HUES64 (cell line): ENCODE results near the gene PTRH1. TPM values are rescaled to one million over a fixed set of nuclear protein-coding genes. Genes with fewer than 3 reads are reported as not detected.
"Not testable (repeated sequence)": the region's sequence is repeated elsewhere in the genome, so short reads cannot be mapped to it uniquely, and the experiment has no call there.

Source experiments
- H3K27ac ChIP-seq: 2 replicates; pipeline ENCODE4 v1.7.0; 2013; ENCODE audit warnings: low read depth, low read length, inconsistent platforms
- H3K27me3 ChIP-seq: 2 replicates; pipeline ENCODE4 v1.6.1; 2013; ENCODE audit warnings: mild to moderate bottlenecking, low read length; ENCODE audit not compliant: insufficient read depth
- H3K36me3 ChIP-seq: 2 replicates; pipeline ENCODE4 v1.6.1; 2013; ENCODE audit warnings: mild to moderate bottlenecking, low read length; ENCODE audit not compliant: insufficient read depth
- H3K4me1 ChIP-seq: 2 replicates; pipeline ENCODE4 v1.6.1; 2013; ENCODE audit warnings: mild to moderate bottlenecking, low read length, moderate library complexity; ENCODE audit not compliant: insufficient read depth
- H3K4me3 ChIP-seq: 2 replicates; pipeline ENCODE4 v1.5.1; 2013; ENCODE audit warnings: mild to moderate bottlenecking, low read length, moderate library complexity
- H3K9ac ChIP-seq: 2 replicates; pipeline ENCODE4 v1.6.1; 2013; ENCODE audit warnings: mild to moderate bottlenecking, low read depth, low read length
- H3K9me3 ChIP-seq: 2 replicates; pipeline ENCODE4 v1.6.1; 2013; ENCODE audit warnings: low read depth, low read length; ENCODE audit not compliant: insufficient read depth
- WGBS: fragments of 150-250, 120-280 bp; methylation state at CpG from one replicate; pipeline ENCODE4 v1.1.7; 2013; ENCODE audit warnings: missing lambda C conversion rate; 5-methylcytosine and 5-hydroxymethylcytosine counted together
- polyA plus RNA-seq, 2 experiments: library from polyadenylated mRNA; stranded (reverse); fragments of 50-300 nt; gene quantifications; one replicate each; pipeline ENCODE4 v1.2.3, GENCODE V29; 2013

Gene PTRH1
- 6.9 TPM for polyA plus RNA-seq (2013, experiment 1 of 2)
- 4.1 TPM for polyA plus RNA-seq (2013, experiment 2 of 2)

- no peaks in the 10 kb centered on the region for H3K9me3 ChIP-seq
- H3K27me3 ChIP-seq = peaks cover 5% of the 10 kb centered on the region; the same call in 1 of the 2 replicates
- peak within 1 kb of the TSS; percentile 73 for H3K4me3 ChIP-seq
- peak within 1 kb of the TSS; percentile 46; the same call in 1 of the 2 replicates for H3K27ac ChIP-seq
- 6% methylated on average over 65 of the region's 65 CpGs for WGBS
- 0 out of 2 replicates have a peak, but pooled peaks cover 7% of the 10 kb centered on the region for H3K4me1 ChIP-seq
- H3K9ac ChIP-seq = peak within 1 kb of the TSS; percentile 46
- no peaks in the 10 kb centered on the region for H3K36me3 ChIP-seq
These were observed at the start of gene PTRH1, which contains the start of gene TTC16 for GRCh38 chr9:127715470-127716337. Gene PTRH1 (minus strand): TSS chr9:127715663. CDS start chr9:127715639, 24 bp downstream. Gene TTC16 (plus strand): TSS chr9:127716079. CDS start chr9:127716146, 67 bp downstream.

- no peaks in the 10 kb centered on the region for H3K9me3 ChIP-seq
- H3K27me3 ChIP-seq = no peaks in the 10 kb centered on the region
- WGBS = 57% methylated on average over 7 of the region's 7 CpGs
- no peaks in the 10 kb centered on the region for H3K36me3 ChIP-seq
- no peak overlapping the region for H3K27ac ChIP-seq
- H3K4me3 ChIP-seq = no peak overlapping the region
- H3K4me1 ChIP-seq = peaks cover 13% of the 10 kb centered on the region
- H3K9ac ChIP-seq = no peak overlapping the region
These were observed 48.5 kb upstream of the PTRH1 start for GRCh38 chr9:127763918-127764384.

- Histone ChIP-seq H3K4me1 (peaks cover 13% of the 10 kb centered on the region), H3K27ac (no peak overlapping the region), H3K9ac (no peak overlapping the region), H3K4me3 (no peak overlapping the region), H3K36me3 (no peaks in the 10 kb centered on the region), H3K9me3 (no peaks in the 10 kb centered on the region), H3K27me3 (no peaks in the 10 kb centered on the region)
- WGBS = 55% methylated on average over 16 of the region's 16 CpGs
These were observed 46.7 kb upstream of the PTRH1 start for GRCh38 chr9:127762111-127762676.

GRCh38 chr9:127761491-127761956, 46.1 kb upstream of the PTRH1 start:
- H3K27me3 ChIP-seq = no peaks in the 10 kb centered on the region
- peaks cover 13% of the 10 kb centered on the region for H3K4me1 ChIP-seq
- no peak overlapping the region for H3K27ac ChIP-seq
- H3K9ac ChIP-seq = 0 out of 2 replicates have a peak overlapping the region, but pooled peaks have one; percentile 12
- H3K4me3 ChIP-seq = no peak overlapping the region
- 60% methylated on average over 5 of the region's 5 CpGs for WGBS
- H3K36me3 ChIP-seq = no peaks in the 10 kb centered on the region
- H3K9me3 ChIP-seq = no peaks in the 10 kb centered on the region

GRCh38 chr9:127761061-127761460, 45.6 kb upstream of the PTRH1 start:
- 91% methylated on average over 5 of the region's 5 CpGs for whole genome bisulfite sequencing
- no peaks in the 10 kb centered on the region for H3K9me3 ChIP-seq
- H3K9ac ChIP-seq = no peak overlapping the region
- no peak overlapping the region for H3K4me3 ChIP-seq
- no peak overlapping the region for H3K27ac ChIP-seq
- peaks cover 13% of the 10 kb centered on the region for H3K4me1 ChIP-seq
- H3K27me3 ChIP-seq = peaks cover 5% of the 10 kb centered on the region
- H3K36me3 ChIP-seq = no peaks in the 10 kb centered on the region

- Histone ChIP-seq H3K9ac (no peak overlapping the region), H3K4me1 (peaks cover 16% of the 10 kb centered on the region), H3K27me3 (peaks cover 23% of the 10 kb centered on the region), H3K27ac (peak overlapping the region; percentile 18; the same call in 1 of the 2 replicates), H3K9me3 (no peaks in the 10 kb centered on the region), H3K4me3 (no peak overlapping the region), H3K36me3 (no peaks in the 10 kb centered on the region)
- WGBS = 81% methylated on average over 5 of the region's 5 CpGs
These were observed 43.4 kb upstream of the PTRH1 start for GRCh38 chr9:127758843-127759242.

- not testable (repeated sequence) for H3K27ac ChIP-seq, H3K36me3 ChIP-seq, H3K4me1 ChIP-seq, H3K4me3 ChIP-seq, H3K9ac ChIP-seq, H3K9me3 ChIP-seq
- H3K27me3 ChIP-seq = peaks cover 43% of the 10 kb centered on the region
- WGBS = 83% methylated on average over 11 of the region's 11 CpGs
These were observed 41.3 kb upstream of the PTRH1 start for GRCh38 chr9:127756776-127757175.

- H3K27me3 ChIP-seq = peaks cover 46% of the 10 kb centered on the region
These were observed 40.8 kb upstream of the PTRH1 start for GRCh38 chr9:127756233-127756632.

GRCh38 chr9:127755061-127756060, 39.9 kb upstream of the PTRH1 start:
- Histone ChIP-seq H3K36me3 (0 out of 2 replicates have a peak, but pooled peaks cover 2% of the 10 kb centered on the region), H3K4me3 (peak overlapping the region; percentile 63), H3K9me3 (no peaks in the 10 kb centered on the region), H3K4me1 (0 out of 2 replicates have a peak, but pooled peaks cover 3% of the 10 kb centered on the region), H3K27me3 (peaks cover 46% of the 10 kb centered on the region), H3K27ac (no peak overlapping the region), H3K9ac (0 out of 2 replicates have a peak overlapping the region, but pooled peaks have one; percentile 14)
- WGBS = 10% methylated on average over 54 of the region's 61 CpGs

More at GRCh38 chr9:127756233-127756632, 40.8 kb upstream of the PTRH1 start:
- Histone ChIP-seq H3K9me3 (no peaks in the 10 kb centered on the region), H3K4me3 (no peak overlapping the region), H3K27ac (no peak overlapping the region), H3K36me3 (no peaks in the 10 kb centered on the region), H3K9ac (no peak overlapping the region), H3K4me1 (0 out of 2 replicates have a peak, but pooled peaks cover 4% of the 10 kb centered on the region)
- 89% methylated on average over 3 of the region's 3 CpGs for WGBS
